WI38 (cell line): Measurements from ENCODE around the gene CIPC.

Experiments used
- H3K4me3 ChIP-seq: 2 replicates; pipeline ENCODE4 v1.5.1; 2011; ENCODE audit warnings: low read depth, mild to moderate bottlenecking, control low read depth, low read length
- CTCF ChIP-seq: IDR thresholded peaks from 2 replicates; pipeline ENCODE4 v1.5.1; 2012; ENCODE audit warnings: low read depth, mild to moderate bottlenecking, control low read depth, low read length

CIPC gene

GRCh38 chr14:77109656-77110055, 11.6 kb downstream of the CIPC start:
- no peak for TF ChIP-seq CTCF
- H3K4me3 ChIP-seq: no peak overlapping the region

- no peak for TF ChIP-seq CTCF
- H3K4me3 ChIP-seq: no peak overlapping the region
These were observed 12.2 kb downstream of the CIPC start for GRCh38 chr14:77110286-77110685.

GRCh38 chr14:77111021-77111420, 13.0 kb downstream of the CIPC start:
- no peak overlapping the region for H3K4me3 ChIP-seq
- TF ChIP-seq CTCF: no peak

- no peak overlapping the region for H3K4me3 ChIP-seq
- TF ChIP-seq CTCF: no peak
These were observed 15.6 kb downstream of the CIPC start for GRCh38 chr14:77113644-77114043.

- no peak for TF ChIP-seq CTCF
- no peak overlapping the region for H3K4me3 ChIP-seq
These were observed 16.6 kb downstream of the CIPC start for GRCh38 chr14:77114609-77115008.

- H3K4me3 ChIP-seq: no peak overlapping the region
- TF ChIP-seq CTCF: no peak
These were observed 18.2 kb downstream of the CIPC start for GRCh38 chr14:77116172-77116817.

GRCh38 chr14:77119851-77120250, 21.8 kb downstream of the CIPC start:
- H3K4me3 ChIP-seq: no peak overlapping the region
- no peak for TF ChIP-seq CTCF
